Measurements from ENCODE around the gene SCYGR7. TPM values are rescaled to one million over a fixed set of nuclear protein-coding genes. Genes with fewer than 3 reads are reported as not detected.
A peak's percentile ranks its signal among the peaks of the same experiment; 100 is the strongest.

SCYGR7 gene
- total RNA-seq, 1 donor from 2014 or later, result not detected

GRCh38 chr2:227759411-227760118 lies 31.4 kb downstream of the SCYGR7 start:
- Mint-ChIP-seq H3K36me3 (ENCODE audit: insufficient read depth) (peaks cover 3% of the 10 kb centered on the region), H3K4me3 (ENCODE audit: low read depth) (no peak overlapping the region), H3K9me3 (ENCODE audit: low read depth) (peaks cover 5% of the 10 kb centered on the region), H3K27me3 (no peaks in the 10 kb centered on the region), H3K27ac (peak overlapping the region; percentile 98), H3K4me1 (ENCODE audit: low read depth) (peaks cover 32% of the 10 kb centered on the region)
- DNase-seq (ENCODE audit: low spot score, unreplicated experiment), result peak; percentile 33
- TF ChIP-seq CTCF (IDR thresholded peaks at IDR 0.05; ENCODE audit: unreplicated experiment), result no peak

- TF ChIP-seq CTCF (IDR thresholded peaks at IDR 0.05; ENCODE audit: unreplicated experiment), result no peak
- no peaks in the 10 kb centered on the region for H3K36me3 Mint-ChIP-seq (ENCODE audit: insufficient read depth)
- no peaks in the 10 kb centered on the region for H3K27me3 Mint-ChIP-seq
- H3K4me1 Mint-ChIP-seq (ENCODE audit: low read depth), result peaks cover 39% of the 10 kb centered on the region
- H3K27ac Mint-ChIP-seq, result peak overlapping the region; percentile 98
- peaks cover 3% of the 10 kb centered on the region for H3K9me3 Mint-ChIP-seq (ENCODE audit: low read depth)
- no peak overlapping the region for H3K4me3 Mint-ChIP-seq (ENCODE audit: low read depth)
- DNase-seq (ENCODE audit: low spot score, unreplicated experiment), result no peak
Measured at GRCh38 chr2:227761740-227762476, 33.8 kb downstream of the SCYGR7 start.

- Mint-ChIP-seq H3K27me3 (no peaks in the 10 kb centered on the region), H3K4me1 (ENCODE audit: low read depth) (peaks cover 27% of the 10 kb centered on the region), H3K27ac (peak overlapping the region; percentile 38), H3K4me3 (ENCODE audit: low read depth) (no peak overlapping the region), H3K9me3 (ENCODE audit: low read depth) (peaks cover 2% of the 10 kb centered on the region), H3K36me3 (ENCODE audit: insufficient read depth) (no peaks in the 10 kb centered on the region)
- TF ChIP-seq CTCF (IDR thresholded peaks at IDR 0.05; ENCODE audit: unreplicated experiment), result no peak
- no peak for DNase-seq (ENCODE audit: low spot score, unreplicated experiment)
Measured at GRCh38 chr2:227765788-227766372, 37.7 kb downstream of the SCYGR7 start.

GRCh38 chr2:227766373-227766883 lies 38.3 kb downstream of the SCYGR7 start:
- no peaks in the 10 kb centered on the region for H3K9me3 Mint-ChIP-seq (ENCODE audit: low read depth)

More at GRCh38 chr2:227766373-227766883, 38.3 kb downstream of the SCYGR7 start:
- no peaks in the 10 kb centered on the region for H3K36me3 Mint-ChIP-seq (ENCODE audit: insufficient read depth)
- H3K27me3 Mint-ChIP-seq, result no peaks in the 10 kb centered on the region
- peak; percentile 73 for DNase-seq (ENCODE audit: low spot score, unreplicated experiment)
- H3K4me1 Mint-ChIP-seq (ENCODE audit: low read depth), result peaks cover 25% of the 10 kb centered on the region
- peak overlapping the region; percentile 38 for H3K27ac Mint-ChIP-seq
- peak; percentile 93 for TF ChIP-seq CTCF (IDR thresholded peaks at IDR 0.05; ENCODE audit: unreplicated experiment)
- H3K4me3 Mint-ChIP-seq (ENCODE audit: low read depth), result no peak overlapping the region

Measured in progenitor cell of endocrine pancreas (in vitro differentiated cells).